ENCODE data around the gene CLIC3.

- TF ChIP-seq CTCF (IDR thresholded peaks at IDR 0.05) (no peak), EZH2 (IDR thresholded peaks at IDR 0.05; ENCODE audit: borderline replicate concordance, insufficient read depth, low read depth, low read length, poor library complexity, severe bottlenecking) (no peak)
Observed at GRCh38 chr9:136990242-136990911, 6.0 kb downstream of the CLIC3 start.

Data from B cell (primary cell).